HepG2 (cell line): ENCODE results near the gene TTLL1. TPM values are rescaled to one million over a fixed set of nuclear protein-coding genes. Genes with fewer than 3 reads are reported as not detected.

Experiments used
- ATRX ChIP-seq: sonication (generic); formaldehyde crosslinking; IDR thresholded peaks from 2 replicates; pipeline ENCODE4 v1.4.0; 2020; ENCODE audit warnings: missing genetic modification reagents, borderline replicate concordance
- HDAC2 ChIP-seq: sonication (generic); formaldehyde crosslinking; IDR thresholded peaks from 2 replicates; pipeline ENCODE4 v1.4.0; 2020; ENCODE audit warnings: missing genetic modification reagents
- HNF4A ChIP-seq: sonication (generic); formaldehyde crosslinking; IDR thresholded peaks from 2 replicates; pipeline ENCODE4 v1.4.0; 2020; ENCODE audit warnings: missing genetic modification reagents
- MIER2 ChIP-seq: IDR thresholded peaks from 2 replicates; pipeline ENCODE4 v1.6.1; 2016; ENCODE audit warnings: missing biosample characterization, missing genetic modification reagents
- NCOA2 ChIP-seq: sonication (generic); formaldehyde crosslinking; IDR thresholded peaks from 2 replicates; pipeline ENCODE4 v1.8.0; 2022; ENCODE audit warnings: inconsistent platforms
- SKI ChIP-seq: fragments of 450-650 bp; IDR thresholded peaks from one replicate; pipeline ENCODE4 v1.6.1; 2018; ENCODE audit warnings: mild to moderate bottlenecking; ENCODE audit not compliant: partially characterized antibody
- SOX13 ChIP-seq, 3 experiments: fragments of 450-650 bp in 1 of 3; sonication (generic) in 1 of 3; formaldehyde crosslinking in 1 of 3; IDR thresholded peaks in 2 of 3; conservative IDR thresholded peaks in 1 of 3; 2 replicates each; pipeline versions ENCODE4 v1.5.0 to v1.6.1; 2016 to 2020; ENCODE audit warnings: antibody characterized with exemption in 1 of 3, mild to moderate bottlenecking in 1 of 3, missing compliant biosample characterization in 1 of 3, missing genetic modification reagents in 1 of 3, moderate library complexity in 1 of 3
- ZBTB38 ChIP-seq: sonication (generic); formaldehyde crosslinking; IDR thresholded peaks from 2 replicates; pipeline ENCODE4 v1.5.1; 2020; ENCODE audit warnings: mild to moderate bottlenecking, missing genetic modification reagents
- ZC3H4 ChIP-seq: sonication (generic); formaldehyde crosslinking; IDR thresholded peaks from 2 replicates; pipeline ENCODE4 v1.4.0; 2020; ENCODE audit warnings: missing genetic modification reagents, borderline replicate concordance
- ZNF264 ChIP-seq: sonication (generic); formaldehyde crosslinking; IDR thresholded peaks from 2 replicates; pipeline ENCODE4 v1.4.0; 2020; ENCODE audit warnings: missing genetic modification reagents
- ZNF335 ChIP-seq: sonication (generic); formaldehyde crosslinking; IDR thresholded peaks from 2 replicates; pipeline ENCODE4 v1.4.0; 2020; ENCODE audit warnings: missing genetic modification reagents
- ZNF354B ChIP-seq: sonication (generic); formaldehyde crosslinking; IDR thresholded peaks from 2 replicates; pipeline ENCODE4 v1.8.0; 2022; ENCODE audit warnings: mild to moderate bottlenecking, missing genetic modification reagents
- ZNF460 ChIP-seq: sonication (generic); formaldehyde crosslinking; IDR thresholded peaks from 2 replicates; pipeline ENCODE4 v1.5.1; 2020; ENCODE audit warnings: missing genetic modification reagents, mild to moderate bottlenecking, borderline replicate concordance
- ZNF501 ChIP-seq: sonication (generic); formaldehyde crosslinking; IDR thresholded peaks from 2 replicates; pipeline ENCODE4 v1.5.1; 2020; ENCODE audit warnings: mild to moderate bottlenecking, moderate library complexity, missing genetic modification reagents
- ZNF652 ChIP-seq: IDR thresholded peaks from 2 replicates; pipeline ENCODE4 v1.6.1; 2016; ENCODE audit warnings: low read depth, borderline replicate concordance
- ZSCAN9 ChIP-seq: IDR thresholded peaks from 2 replicates; pipeline ENCODE4 v1.6.1; 2016; ENCODE audit warnings: borderline replicate concordance
- polyA plus RNA-seq, 8 experiments: library from polyadenylated mRNA; depleted of rRNA in 3 of 8; stranded (reverse) in 7 of 8; unstranded in 1 of 8; fragments of >200 nt; fragmentation: Illumina TruSeq in 4 of 8; extraction: Trizol in 4 of 8; gene quantifications; 2 replicates each; pipeline versions ENCODE4 v1.2.1 to v1.2.3, GENCODE V29; 2011 to 2016; ENCODE audit warnings: low read depth in 4 of 8, missing spikeins in 1 of 8, mixed read lengths in 1 of 8; ENCODE audit not compliant: insufficient read depth in 1 of 8
- total RNA-seq, 5 experiments: library from RNA; depleted of rRNA; stranded (reverse); fragments of >200 nt; fragmentation: Illumina TruSeq; extraction: Trizol; gene quantifications; 2 replicates each; pipeline ENCODE4 v1.2.3, GENCODE V29; 2016; ENCODE audit warnings: low read depth in 1 of 5
- TF ChIP-seq, protein P1 (sequence below): sonication (generic); formaldehyde crosslinking; IDR thresholded peaks from 2 replicates; pipeline ENCODE4 v1.9.0; 2022; ENCODE audit warnings: missing genetic modification reagents, mild to moderate bottlenecking, borderline replicate concordance
- TF ChIP-seq, protein P2 (sequence below): sonication (generic); formaldehyde crosslinking; IDR thresholded peaks from 2 replicates; pipeline ENCODE4 v1.4.0; 2020; ENCODE audit warnings: missing genetic modification reagents
- TF ChIP-seq, protein P3 (sequence below): sonication (generic); formaldehyde crosslinking; IDR thresholded peaks from 2 replicates; pipeline ENCODE4 v1.4.0; 2020; ENCODE audit warnings: mild to moderate bottlenecking, missing genetic modification reagents

The TTLL1 gene
- total and polyA plus RNA-seq, 2 of the 13 experiments (the other 11 are each of a cell fraction or from before 2014, with no cell fraction given), result 1.6 to 5.3 TPM

DNA sequence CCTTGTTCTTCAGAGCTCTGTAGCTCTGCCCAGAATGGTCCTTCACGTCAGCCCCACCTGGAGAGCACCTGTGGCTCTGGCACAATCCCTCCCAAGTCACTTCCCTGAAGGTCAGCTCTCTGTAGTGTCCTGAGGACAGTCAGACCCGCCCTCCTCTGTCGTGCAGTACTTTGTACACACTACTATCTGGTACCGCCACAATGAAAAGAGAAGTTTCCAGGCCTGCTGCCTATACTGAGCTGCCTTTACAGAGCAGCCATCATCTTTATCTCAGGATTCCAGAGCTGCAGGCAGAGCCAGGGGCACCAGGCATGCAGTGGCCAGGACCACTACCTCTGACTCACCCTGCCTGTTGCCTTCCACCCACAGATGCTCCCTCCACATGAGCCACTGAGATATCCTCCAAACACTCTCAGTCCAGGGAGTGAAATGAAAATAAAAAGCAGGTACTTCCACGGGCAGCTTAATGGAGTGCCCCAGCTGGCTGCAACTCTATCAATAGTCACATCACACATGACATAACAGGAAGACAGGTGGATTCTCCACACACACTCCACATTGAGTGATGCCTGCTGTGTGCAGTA is 81.6 kb downstream of the TTLL1 start (continued):
- no peak for TF ChIP-seq SKI
- TF ChIP-seq, protein P1, sequence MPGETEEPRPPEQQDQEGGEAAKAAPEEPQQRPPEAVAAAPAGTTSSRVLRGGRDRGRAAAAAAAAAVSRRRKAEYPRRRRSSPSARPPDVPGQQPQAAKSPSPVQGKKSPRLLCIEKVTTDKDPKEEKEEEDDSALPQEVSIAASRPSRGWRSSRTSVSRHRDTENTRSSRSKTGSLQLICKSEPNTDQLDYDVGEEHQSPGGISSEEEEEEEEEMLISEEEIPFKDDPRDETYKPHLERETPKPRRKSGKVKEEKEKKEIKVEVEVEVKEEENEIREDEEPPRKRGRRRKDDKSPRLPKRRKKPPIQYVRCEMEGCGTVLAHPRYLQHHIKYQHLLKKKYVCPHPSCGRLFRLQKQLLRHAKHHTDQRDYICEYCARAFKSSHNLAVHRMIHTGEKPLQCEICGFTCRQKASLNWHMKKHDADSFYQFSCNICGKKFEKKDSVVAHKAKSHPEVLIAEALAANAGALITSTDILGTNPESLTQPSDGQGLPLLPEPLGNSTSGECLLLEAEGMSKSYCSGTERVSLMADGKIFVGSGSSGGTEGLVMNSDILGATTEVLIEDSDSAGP, result no peak
- TF ChIP-seq ZNF335, result peak; percentile 94
- TF ChIP-seq NCOA2 (CRISPR knock-in tag), result no peak
- TF ChIP-seq ZNF264, result no peak
- TF ChIP-seq, protein P2, sequence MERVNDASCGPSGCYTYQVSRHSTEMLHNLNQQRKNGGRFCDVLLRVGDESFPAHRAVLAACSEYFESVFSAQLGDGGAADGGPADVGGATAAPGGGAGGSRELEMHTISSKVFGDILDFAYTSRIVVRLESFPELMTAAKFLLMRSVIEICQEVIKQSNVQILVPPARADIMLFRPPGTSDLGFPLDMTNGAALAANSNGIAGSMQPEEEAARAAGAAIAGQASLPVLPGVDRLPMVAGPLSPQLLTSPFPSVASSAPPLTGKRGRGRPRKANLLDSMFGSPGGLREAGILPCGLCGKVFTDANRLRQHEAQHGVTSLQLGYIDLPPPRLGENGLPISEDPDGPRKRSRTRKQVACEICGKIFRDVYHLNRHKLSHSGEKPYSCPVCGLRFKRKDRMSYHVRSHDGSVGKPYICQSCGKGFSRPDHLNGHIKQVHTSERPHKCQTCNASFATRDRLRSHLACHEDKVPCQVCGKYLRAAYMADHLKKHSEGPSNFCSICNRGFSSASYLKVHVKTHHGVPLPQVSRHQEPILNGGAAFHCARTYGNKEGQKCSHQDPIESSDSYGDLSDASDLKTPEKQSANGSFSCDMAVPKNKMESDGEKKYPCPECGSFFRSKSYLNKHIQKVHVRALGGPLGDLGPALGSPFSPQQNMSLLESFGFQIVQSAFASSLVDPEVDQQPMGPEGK (CRISPR knock-in tag), result peak; percentile 17; the same call in 1 of the 2 replicates
- no peak for TF ChIP-seq ZNF354B (CRISPR knock-in tag)
- 0 out of 2 replicates have a peak, but pooled peaks have one; percentile 33 for TF ChIP-seq ZNF501
- no peak for TF ChIP-seq MIER2 (CRISPR knock-in tag)
- 0 out of 2 replicates have a peak, but pooled peaks have one; percentile 20 for TF ChIP-seq HDAC2
- no peak for TF ChIP-seq ZC3H4 (CRISPR knock-in tag)
- no peak for TF ChIP-seq ATRX (CRISPR knock-in tag)
- no peak for TF ChIP-seq SOX13 (IDR thresholded peaks at IDR 0.05)
- TF ChIP-seq SOX13 (CRISPR knock-in tag; conservative IDR thresholded peaks at IDR 0.05 in 1 of 2, IDR thresholded peaks at IDR 0.05 in 1 of 2), result 0 out of 4 replicates have a peak, but pooled peaks of 1 of the 2 experiments have one; percentile 26
- TF ChIP-seq ZNF460 (CRISPR knock-in tag), result no peak
- TF ChIP-seq, protein P3, sequence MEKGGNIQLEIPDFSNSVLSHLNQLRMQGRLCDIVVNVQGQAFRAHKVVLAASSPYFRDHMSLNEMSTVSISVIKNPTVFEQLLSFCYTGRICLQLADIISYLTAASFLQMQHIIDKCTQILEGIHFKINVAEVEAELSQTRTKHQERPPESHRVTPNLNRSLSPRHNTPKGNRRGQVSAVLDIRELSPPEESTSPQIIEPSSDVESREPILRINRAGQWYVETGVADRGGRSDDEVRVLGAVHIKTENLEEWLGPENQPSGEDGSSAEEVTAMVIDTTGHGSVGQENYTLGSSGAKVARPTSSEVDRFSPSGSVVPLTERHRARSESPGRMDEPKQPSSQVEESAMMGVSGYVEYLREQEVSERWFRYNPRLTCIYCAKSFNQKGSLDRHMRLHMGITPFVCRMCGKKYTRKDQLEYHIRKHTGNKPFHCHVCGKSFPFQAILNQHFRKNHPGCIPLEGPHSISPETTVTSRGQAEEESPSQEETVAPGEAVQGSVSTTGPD (CRISPR knock-in tag), result no peak
- peak; percentile 26; the same call in 1 of the 2 replicates for TF ChIP-seq HNF4A (CRISPR knock-in tag)
- peak; percentile 66; the same call in 1 of the 2 replicates for TF ChIP-seq ZBTB38
- no peak for TF ChIP-seq ZNF652 (CRISPR knock-in tag)
- peak; percentile 48; the same call in 1 of the 2 replicates for TF ChIP-seq ZSCAN9 (CRISPR knock-in tag)
